NOMO-1 (cell line): ENCODE results near the gene TANC1.

Experiments
- DNase-seq, 2 experiments: peaks; one replicate each; lab custom pipeline; 2025; ENCODE audit not compliant: unreplicated experiment in 2 of 2; lab: John Stamatoyannopoulos, UW

The TANC1 gene

DNA sequence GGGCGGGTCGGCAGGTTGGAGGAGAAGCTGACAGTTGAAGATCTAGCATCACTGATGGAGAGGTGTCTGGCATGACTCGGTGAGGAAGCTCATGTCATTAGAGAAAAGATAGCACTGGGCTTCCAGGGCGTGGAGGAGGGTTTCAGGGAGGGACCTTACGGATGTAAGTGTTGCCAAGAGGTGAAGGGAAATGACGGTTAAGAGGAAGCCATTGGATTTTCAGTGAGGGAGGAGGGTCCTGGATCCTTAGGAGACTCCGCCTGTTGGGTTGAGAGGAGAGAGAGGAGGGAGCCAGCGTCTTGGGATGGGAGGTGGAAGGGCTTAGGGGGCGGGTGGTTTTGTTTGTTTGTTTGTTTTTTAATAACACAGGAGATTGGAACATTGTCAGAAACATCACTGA is 214.9 kb downstream of the TANC1 start:
- no peak for DNase-seq

DNA sequence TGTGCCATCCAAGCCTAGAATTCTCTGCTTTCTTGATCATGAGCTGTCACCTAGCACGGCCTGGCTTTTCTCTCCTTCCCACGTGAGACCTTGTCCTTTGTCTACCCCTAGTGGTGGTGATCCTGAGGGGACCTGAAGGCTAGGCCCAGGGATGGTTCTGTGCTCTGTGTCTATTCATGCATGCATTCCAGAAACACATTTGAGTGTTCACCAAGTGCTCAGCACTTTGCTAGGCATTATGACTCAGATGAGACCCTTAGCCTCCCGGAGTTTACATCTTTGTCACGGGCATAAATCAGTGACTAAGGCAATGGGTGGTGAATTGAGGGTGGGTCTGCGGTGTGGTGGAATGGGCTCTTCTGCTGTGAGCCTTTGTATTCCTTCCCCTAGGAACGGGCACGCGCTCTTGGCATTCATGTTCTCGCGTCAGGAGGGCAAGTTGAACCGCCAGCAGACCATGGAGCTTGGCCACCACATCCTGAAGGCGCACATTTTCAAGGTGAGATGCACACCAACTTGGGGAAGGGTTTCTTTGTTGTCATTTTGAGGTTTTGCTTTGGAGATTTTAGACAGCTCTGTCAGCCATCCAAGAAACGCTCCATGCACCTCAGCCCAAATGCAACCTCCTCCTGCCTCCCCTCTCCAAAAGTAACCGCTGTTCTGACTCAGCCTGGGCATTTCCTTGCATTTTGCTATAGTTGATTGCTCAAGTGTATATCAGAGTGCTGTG is 217.1 kb downstream of the TANC1 start:
- no peak for DNase-seq

DNA sequence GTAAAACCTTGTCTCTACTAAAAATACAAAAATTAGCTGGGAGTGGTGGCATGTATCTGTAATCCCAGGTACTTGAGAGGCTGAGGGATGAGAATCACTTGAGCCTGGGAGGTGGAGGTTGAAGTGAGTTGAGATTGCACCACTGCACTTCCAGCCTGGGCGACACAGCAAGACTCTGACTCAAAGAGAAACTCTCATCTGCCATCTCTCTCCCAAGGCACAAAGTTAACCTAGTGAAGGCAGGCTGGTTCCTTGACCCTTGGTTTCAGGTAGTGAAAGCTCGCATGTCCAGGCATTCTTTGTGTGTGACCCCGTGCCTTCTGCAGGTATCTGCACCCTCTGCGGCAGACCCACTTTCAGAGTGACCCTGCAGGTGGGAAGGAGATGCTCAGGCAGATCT is 218.0 kb downstream of the TANC1 start:
- DNase-seq = no peak

DNA sequence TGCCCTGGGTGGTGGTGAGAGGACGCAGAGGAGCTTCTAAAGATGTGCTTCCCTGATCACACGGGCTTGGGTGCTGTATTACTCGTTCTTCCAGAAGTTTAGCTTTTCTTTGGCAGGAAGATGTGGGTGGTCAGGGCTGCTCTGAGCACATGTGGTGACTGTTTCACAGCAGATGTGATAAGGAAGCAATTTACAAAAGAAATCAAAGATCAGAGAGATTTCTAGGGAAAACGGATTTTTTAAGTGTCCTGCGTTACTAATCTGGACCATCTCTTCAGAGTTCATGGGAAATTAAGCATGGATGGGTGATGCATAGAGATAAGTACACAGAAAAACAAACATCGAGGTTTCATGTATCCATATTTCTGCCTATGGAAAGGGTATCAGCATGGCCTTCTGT is 218.7 kb downstream of the TANC1 start:
- DNase-seq = no peak

DNA sequence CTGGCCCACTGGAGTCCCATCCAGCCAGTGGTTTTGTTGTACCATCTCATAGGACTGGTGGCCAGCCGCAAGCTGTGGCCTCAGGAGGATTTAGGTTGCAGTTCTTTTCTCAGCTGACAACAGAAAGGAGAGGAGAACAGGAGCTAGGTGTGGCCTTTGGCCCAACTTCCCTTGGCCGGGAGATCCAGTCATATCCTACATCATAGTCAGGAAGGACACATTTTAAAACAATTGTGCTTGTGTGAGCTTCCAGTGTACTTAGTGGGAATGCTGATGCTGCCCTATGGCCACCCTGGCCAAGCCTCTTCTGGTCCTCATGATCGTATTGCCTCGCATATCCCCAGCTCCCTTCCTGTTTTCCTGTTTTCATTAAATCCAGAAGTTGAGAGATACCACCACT is 220.0 kb downstream of the TANC1 start:
- no peak for DNase-seq

DNA sequence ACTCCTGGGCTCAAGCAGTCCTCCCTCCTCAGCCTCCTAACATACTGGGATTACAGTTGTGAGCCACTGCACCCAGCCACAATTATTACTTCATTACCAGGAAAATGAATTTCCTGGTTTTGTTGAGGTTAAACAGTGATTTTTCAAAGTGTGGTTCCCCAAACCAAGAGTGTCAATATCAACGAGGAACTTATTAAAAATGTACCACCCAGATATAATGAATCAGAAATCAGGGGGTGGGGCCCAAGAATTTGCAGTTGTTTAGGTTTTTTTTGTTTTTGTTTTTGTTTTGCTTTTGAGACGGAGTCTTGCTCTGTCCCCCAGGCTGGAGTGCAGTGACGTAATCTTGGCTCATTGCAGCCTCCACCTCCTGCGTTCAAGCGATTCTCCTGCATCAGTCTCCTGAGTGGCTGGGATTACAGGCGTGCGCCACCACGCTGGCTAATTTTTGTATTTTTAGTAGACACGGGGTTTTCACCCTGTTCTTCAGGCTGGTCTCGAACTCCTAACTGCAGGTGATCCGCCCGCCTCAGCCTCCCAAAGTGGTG is 224.0 kb downstream of the TANC1 start:
- no peak for DNase-seq

DNA sequence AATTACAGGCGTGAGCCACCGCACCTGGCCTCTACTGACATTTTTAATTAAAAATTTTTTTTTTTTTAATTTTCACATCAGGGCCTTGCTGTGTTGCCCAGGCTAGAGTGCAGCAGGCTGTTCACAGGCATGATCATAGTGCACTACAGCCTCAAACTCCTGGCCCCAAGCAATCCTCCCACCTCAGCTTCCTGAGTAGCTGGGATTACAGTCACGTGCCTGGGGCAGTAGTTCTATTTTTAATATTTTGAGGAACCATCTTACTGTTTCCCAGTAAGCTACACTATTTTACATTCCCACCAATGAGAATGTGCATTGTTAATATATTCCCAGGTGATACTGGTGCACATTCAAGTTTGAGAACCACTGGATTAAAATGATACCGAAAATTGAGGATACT is 225.4 kb downstream of the TANC1 start:
- no peak for DNase-seq

DNA sequence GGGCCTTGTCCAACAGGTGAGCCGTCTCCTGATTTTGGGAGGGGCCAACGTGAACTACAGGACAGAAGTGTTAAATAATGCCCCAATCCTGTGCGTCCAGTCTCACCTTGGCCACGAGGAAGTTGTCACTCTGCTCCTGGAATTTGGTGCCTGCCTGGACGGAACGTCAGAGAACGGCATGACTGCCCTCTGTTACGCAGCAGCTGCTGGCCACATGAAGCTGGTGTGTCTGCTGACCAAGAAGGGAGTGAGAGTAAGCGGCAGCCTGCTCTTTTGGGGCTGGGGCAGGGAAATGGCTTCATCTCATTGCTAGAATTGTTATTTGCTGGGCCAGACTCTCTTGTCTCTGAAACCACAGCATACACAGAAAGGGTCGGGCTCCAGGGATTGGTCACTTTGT is 225.8 kb downstream of the TANC1 start:
- DNase-seq = no peak

DNA sequence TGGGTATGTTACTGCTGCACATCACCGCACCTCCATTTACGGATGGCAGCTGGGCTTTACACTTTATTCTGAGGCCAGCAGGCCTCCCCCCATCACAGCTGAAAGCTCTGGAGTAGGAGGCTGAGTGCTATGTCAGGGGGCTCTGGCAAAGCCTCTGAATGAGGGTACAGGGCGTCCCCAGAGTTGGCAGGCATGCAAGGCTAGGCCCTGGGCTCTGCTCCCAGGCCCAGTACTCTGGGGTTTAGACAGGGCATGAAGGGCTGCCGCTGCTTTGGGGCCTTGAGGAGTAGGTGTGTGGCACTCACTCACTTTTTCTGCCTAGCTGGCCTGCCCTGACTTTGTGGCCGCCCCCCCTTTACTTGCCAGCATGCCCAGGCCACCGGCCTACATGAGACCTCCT is 227.3 kb downstream of the TANC1 start:
- no peak for DNase-seq

DNA sequence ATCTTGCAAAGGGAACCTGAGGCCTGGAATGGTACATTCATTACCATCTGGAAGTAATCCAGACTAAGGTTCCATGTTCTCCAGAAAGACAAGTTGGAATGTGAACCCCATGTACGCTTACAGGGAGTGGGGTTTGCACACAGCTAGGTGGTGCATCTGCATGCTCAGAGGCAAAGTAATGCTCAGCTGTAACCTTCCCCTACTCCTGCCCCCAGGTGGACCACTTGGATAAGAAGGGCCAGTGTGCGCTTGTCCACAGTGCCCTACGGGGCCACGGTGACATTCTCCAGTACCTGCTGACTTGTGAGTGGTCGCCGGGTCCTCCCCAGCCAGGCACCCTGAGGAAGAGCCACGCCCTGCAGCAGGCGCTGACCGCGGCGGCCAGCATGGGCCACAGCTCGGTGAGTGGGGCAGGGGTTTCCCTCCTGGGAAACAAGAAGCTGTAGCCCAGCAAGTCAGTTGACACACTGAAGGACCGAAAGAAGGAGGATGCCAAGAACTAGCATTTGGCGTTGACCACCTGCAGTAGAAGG is 228.0 kb downstream of the TANC1 start:
- no peak for DNase-seq

DNA sequence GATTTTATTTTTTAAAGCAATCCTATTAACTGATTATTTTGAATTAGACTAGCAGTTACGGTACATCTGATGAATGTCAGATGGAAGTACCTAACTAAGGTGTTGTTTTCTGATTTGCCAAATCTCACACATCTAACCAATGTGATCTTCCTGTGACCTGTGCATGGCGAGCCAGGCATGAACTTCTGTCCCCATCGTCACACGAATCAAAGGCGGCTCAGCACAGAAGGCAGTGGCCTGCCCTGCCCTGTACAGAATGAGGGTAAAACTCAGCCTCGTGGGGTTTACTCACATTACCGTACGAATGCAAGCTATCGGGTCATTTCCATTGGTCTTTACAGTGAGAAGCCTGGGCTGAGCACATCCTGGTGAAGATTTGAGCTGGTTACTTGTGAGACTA is 230.8 kb downstream of the TANC1 start:
- DNase-seq = no peak

DNA sequence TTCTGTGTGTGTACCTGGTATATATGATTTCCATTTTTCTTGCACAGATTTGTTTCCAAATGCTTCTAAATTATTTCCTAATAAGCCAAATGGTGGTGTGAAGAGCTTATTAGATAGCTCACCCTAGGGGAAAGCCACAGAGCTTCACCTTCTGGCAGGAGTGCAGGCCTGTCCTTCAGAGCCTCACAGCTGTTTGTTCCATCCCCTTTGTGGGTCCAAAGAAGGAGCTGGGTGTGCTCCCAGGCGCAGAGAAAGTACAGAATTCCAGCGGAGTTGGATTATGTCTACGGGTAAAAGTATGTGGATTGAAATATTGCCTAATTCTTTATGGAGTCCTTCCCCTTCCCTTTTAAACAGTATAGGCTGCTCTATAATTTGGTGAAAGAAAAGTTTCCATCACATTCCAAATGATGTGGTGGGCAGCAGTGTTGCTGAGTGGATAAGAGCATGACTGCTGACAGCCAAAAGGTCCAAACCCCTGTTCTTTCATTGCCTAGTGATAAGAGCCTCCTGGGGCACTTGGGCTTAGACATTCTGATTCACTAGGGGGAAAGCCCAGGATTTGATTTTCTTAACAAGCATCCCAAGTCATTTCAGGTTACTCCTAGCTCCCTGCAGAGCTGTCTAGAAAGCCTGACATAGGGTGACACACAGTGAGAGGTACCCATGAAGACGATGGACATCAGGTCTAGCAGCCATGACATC is 231.5 kb downstream of the TANC1 start:
- no peak for DNase-seq

DNA sequence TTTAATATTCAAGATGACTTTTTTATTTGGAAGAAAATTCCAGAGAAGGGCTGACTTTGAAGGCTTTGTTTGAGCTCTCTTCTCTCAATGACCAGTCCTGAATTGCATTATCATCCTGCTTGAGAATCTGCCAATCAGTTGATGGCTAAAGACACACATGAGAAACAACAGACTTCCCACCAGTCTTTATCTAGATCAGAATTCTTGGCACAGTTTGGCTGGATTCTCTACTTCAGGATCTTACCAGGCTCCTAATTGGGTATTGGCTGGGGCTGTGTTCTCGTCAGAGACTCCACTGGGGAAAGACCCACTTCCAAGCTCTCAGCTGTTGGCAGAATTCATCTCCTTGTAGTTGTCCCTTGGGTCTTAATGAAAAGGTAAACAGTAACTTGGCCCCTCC is 232.1 kb downstream of the TANC1 start:
- no peak for DNase-seq

DNA sequence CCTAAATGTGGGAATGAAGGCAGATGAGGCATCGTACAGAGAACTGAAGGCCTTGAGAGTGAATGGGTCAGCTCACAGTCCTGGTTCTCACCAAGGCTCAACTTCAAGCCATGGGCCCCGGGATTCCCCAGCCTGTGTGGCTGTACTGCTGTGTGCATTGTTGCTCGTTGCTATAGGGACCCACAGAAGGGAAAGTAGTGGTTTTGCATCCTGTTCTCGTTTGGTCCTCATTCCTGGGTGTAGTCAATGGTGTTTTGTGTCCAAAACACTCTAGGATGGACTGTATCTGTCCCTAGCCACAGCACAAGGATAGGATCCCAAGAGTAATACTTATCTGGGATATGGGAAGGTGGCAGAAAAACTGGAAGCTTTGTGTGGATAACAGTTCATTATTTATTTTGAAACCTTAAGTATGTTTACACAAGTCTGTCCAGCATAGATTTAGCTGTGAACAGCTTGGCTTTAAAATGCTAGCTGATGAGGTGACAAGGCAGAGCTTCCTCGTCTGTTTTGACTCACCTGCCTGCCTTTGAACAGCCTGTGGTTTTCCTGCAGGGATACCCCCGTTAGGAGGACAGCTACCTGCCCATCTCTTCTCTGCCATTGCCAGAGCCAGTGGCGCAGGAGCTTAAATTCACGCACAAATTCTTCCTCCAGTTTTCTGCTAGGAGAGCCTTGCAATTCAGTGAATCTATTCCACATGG is 233.1 kb downstream of the TANC1 start:
- DNase-seq = no peak

DNA sequence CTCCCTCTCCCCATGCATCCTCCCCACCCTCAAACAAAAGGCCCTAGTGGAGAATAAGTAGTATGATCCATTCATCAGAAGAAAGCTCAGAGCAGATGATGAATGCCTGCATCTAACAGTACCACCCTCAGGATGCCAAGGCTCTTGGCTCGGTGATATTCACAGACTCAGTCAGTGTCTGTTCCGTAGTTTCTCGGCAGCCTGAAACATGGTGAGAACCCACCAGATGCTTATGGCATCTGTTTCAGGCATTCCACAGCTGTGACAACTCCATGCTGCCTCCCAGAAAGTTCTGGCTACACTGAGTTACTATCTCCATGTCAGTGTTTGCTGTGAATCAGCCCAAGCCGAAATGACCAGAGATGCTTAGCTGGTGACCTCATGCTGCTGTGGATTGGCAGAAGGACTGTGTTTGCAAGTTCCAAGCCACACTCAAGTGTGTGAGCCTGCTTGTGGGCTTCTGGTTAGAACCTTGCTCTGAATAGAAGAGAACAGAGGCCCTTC is 234.2 kb downstream of the TANC1 start:
- no peak for DNase-seq

DNA sequence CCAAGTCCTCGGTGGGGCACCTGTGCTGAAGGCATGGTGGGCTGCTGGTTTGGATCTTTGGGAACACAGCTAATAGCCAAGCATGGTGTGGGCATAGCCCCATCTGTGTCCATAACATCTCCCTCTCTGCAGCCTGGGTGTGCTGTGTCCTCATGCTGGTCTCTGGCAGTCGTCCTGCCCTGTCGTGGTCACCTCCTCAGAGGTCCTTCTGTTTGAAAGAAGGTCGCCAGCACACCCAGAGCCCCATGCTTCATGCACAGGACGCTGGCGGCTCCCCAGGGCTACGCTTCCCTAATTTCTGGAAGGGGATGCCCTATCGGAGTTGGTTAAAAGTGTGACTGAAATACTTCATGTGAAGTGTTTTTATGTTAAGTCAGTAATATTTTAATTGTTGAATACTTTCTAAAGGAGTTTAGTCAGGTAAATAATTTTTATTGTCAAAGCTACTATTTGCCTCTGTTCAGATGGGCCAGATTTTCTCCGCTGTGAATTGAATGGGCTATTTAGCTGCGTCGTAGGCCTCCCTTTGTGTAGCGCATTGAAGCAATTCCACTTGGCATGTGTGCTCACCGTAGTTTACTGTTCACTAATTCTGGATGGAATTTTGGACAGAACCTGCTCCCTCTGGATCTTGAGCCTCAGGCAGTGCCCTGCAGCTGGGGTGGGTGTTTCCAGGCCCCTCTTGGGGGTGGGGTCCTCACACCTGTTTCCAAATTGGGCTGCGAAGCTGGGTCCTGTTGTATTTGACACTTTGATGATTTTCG is 236.1 kb downstream of the TANC1 start:
- no peak for DNase-seq

DNA sequence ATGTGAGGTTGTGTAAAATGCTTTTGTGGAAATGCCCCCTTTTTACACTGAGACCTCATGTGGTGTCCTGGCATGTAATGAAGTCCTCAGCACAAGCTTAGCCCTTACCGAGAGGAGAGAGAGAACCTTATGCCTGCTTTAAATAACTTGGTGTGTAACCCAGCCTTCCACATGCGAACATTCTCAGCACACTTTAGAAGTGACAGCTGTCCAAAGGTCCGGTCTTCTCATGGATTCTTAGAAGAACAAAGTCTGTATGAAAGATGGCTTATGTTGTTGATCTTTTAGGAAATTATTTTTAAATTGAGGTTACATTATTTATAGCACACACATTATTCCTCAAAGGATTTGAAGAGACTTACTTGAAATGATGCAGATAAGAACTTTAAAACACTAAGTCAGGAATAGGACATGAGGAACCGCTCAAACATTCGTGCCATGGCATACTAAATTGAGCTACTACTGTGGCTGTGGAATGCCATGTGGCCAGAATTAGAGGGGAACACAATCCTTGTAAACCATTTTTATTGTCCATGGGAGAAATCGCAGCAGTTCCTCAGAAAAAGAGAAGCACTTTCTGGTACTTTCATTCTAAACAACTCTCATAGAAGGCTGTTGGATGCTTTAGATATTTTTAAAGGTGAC is 238.4 kb downstream of the TANC1 start:
- DNase-seq = no peak

DNA sequence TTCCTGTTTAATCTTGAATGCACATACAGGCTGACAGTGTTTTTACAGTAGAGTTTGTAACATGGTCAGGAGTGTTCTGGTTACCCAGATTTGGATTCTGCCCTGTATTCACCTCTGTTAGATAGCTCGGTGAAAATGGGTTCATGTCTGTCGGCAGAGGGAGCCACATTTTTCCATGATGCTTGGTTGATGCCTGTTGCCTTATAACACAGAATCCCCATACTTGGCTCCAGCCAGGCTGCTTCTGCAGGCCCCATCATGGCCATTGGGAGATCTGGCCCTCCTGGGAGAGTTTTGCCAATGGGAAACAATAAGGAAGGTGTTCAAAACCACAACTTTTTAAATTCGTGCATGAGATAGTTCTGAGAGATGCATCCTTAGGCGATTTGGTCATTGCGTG is 240.0 kb downstream of the TANC1 start:
- DNase-seq = no peak

DNA sequence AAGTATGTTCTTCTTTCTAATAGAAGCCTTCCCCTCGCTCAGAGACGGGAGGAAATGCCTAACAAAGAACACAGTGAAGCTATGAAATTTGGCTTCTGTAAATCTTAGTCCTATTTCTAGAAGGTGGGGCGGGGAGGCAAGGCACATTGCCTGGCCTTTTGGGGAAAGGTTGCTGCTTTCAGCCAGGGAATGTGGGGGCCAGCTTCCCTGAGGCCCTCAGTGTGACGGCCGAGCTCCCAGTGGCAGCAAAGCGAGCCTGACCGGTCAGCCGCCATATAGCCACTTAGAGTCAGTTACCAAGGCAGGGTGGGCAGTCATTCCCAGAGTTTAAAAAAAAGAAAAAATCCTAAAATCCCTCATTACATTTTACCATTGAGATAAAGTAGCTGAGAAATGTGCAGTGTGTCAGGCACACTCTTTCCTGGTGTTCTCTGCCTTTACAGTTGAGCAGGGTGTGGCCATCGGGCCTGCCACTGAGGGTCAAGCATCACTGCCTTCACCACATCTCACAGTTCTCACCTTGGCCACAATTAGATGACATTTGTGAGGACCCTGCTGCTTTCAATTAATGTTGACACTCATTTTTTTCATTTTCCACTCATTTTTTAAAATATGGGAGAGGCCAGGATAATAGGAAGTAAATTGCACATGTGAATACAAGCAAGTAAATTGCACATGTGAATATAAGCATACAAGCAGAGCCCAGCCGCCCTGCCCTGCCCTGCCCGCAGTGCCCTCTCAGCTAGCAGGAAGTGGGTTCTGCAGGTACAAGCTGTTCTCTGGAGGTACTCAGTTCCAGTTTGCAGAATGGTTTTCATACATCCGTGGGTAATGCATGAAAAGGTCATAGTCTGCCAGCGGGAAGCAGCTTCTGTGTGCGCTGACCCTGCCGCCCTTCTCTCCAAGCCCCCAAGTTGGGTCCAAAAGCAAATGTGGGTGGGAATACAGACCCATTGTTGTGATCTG is 241.2 kb downstream of the TANC1 start:
- no peak for DNase-seq
